HL-60 (cell line): ENCODE measurements around the gene RAB40B.

Experiments used
- DNase-seq, 2 experiments: peaks; one replicate each; pipeline ENCODE4 v3.0.0-alpha.2; 2010 to 2020; ENCODE audit warnings: low read depth in 1 of 2, low spot score in 1 of 2
- H3K27ac ChIP-seq: fragments of 250-450 bp; sonication (Bioruptor Pico); replicated peaks from 2 replicates; pipeline ENCODE4 v1.5.1; 2020; ENCODE audit warnings: mild to moderate bottlenecking, moderate library complexity
- H3K27me3 ChIP-seq: fragments of 250-450 bp; sonication (Bioruptor Pico); 2 replicates; pipeline ENCODE4 v1.5.1; 2021; ENCODE audit warnings: mild to moderate bottlenecking, moderate library complexity; ENCODE audit not compliant: insufficient read depth, poor library complexity, severe bottlenecking
- H3K4me3 ChIP-seq: replicated peaks from 2 replicates; pipeline ENCODE4 v1.5.1; 2011; ENCODE audit warnings: mild to moderate bottlenecking, control low read depth, low read length; ENCODE audit not compliant: insufficient read depth
- CTCF ChIP-seq: IDR thresholded peaks from one replicate; pipeline ENCODE4 v1.5.1; 2011; ENCODE audit warnings: low read length, control low read depth, inconsistent platforms; ENCODE audit not compliant: insufficient read depth
- GABPA ChIP-seq: IDR thresholded peaks from 2 replicates; pipeline ENCODE4 v1.6.1; 2012; ENCODE audit warnings: low read depth
- POLR2AphosphoS5 ChIP-seq: IDR thresholded peaks from 2 replicates; pipeline ENCODE4 v1.6.1; 2012; ENCODE audit warnings: low read depth
- REST ChIP-seq: IDR thresholded peaks from 2 replicates; pipeline ENCODE4 v1.6.1; 2012; ENCODE audit warnings: low read depth; ENCODE audit not compliant: insufficient replicate concordance
- SPI1 ChIP-seq: IDR thresholded peaks from 2 replicates; pipeline ENCODE4 v1.6.1; 2012; ENCODE audit warnings: low read depth, mild to moderate bottlenecking, borderline replicate concordance

The RAB40B gene

GRCh38 chr17:82665217-82665616 is 33.3 kb downstream of the RAB40B start:
- no peak for DNase-seq
- TF ChIP-seq POLR2AphosphoS5 (no peak), CTCF (no peak), REST (no peak), SPI1 (no peak), GABPA (no peak)
- H3K27me3 ChIP-seq, result no peaks in the 10 kb centered on the region
- no peak overlapping the region for H3K27ac ChIP-seq
- H3K4me3 ChIP-seq, result no peak overlapping the region

DNA sequence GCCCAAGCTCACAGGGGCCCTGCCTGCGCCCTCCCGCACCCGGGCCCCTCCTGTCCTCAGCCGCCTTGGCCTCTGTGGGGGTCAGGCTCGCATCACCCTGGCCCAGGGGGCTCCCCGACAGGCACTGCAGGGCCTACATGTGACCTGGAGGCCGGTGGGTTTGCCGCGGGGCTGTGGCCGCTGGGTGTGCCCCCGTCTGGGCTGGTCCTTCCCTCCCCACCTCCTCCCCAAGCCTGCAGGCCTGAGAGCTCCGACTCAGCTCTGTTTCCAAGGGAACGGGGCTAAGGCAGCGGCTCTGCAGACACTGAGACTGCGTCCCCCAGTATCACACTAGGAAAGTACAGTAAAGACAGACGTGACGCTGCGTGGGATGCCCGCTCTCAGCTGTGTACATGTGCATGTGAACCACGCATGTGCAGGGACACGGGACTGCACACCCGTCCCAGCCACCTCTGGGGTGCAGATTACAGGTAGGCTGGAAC is 33.8 kb downstream of the RAB40B start:
- no peak for DNase-seq
- TF ChIP-seq POLR2AphosphoS5 (no peak), SPI1 (no peak), CTCF (no peak), REST (no peak), GABPA (no peak)
- no peaks in the 10 kb centered on the region for H3K27me3 ChIP-seq
- H3K4me3 ChIP-seq, result no peak overlapping the region
- H3K27ac ChIP-seq, result no peak overlapping the region

DNA sequence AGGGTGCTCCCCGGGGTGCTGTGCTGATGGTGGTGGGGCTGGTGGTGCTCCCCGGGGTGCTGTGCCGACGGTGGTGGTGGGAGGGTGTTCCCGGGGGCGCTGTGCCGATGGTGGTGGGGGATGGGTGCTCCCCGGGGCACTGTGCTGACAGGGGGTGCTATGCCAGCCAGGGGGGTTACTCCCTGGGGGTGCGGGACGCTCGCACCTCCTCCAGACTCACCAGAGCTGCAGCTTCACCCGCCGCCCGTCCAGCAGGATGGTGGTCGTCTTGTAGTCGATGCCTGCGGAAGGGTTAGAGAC is 34.3 kb downstream of the RAB40B start:
- TF ChIP-seq POLR2AphosphoS5, result no peak
- TF ChIP-seq CTCF, result no peak
- TF ChIP-seq REST, result no peak
- TF ChIP-seq GABPA, result no peak
- no peak for TF ChIP-seq SPI1
- no peak overlapping the region for H3K4me3 ChIP-seq
- no peak for DNase-seq
- H3K27me3 ChIP-seq, result no peaks in the 10 kb centered on the region
- no peak overlapping the region for H3K27ac ChIP-seq
